ENCODE measurements around the gene C6orf58. TPM values are rescaled to one million over a fixed set of nuclear protein-coding genes. Genes with fewer than 3 reads are reported as not detected.

C6orf58 gene
- total RNA-seq, result 0.18 to 0.51 TPM (median 0.38 TPM) in 3 replicates

DNA sequence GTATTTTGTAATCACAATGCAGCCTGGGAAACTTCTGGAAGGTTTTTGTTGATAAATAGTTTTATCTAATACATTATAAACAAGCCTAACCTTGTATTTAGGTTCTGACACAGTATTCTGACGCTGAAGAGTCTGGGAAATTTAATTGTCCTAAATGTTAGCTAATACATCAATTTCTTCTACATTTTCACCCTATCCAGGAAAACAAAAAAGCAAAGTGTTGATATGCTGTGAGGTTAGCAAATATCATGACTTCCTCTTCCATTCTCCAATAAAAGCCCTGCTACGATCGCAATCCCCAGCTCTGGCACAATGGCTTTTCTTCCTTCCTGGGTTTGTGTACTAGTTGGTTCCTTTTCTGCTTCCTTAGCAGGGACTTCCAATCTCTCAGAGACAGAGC is at the start of gene C6orf58:
Gene C6orf58 (plus strand): TSS at position 301 of the 400 bp plus-strand sequence. CDS start 12 bp downstream, at position 313.
- TF ChIP-seq, protein P1, sequence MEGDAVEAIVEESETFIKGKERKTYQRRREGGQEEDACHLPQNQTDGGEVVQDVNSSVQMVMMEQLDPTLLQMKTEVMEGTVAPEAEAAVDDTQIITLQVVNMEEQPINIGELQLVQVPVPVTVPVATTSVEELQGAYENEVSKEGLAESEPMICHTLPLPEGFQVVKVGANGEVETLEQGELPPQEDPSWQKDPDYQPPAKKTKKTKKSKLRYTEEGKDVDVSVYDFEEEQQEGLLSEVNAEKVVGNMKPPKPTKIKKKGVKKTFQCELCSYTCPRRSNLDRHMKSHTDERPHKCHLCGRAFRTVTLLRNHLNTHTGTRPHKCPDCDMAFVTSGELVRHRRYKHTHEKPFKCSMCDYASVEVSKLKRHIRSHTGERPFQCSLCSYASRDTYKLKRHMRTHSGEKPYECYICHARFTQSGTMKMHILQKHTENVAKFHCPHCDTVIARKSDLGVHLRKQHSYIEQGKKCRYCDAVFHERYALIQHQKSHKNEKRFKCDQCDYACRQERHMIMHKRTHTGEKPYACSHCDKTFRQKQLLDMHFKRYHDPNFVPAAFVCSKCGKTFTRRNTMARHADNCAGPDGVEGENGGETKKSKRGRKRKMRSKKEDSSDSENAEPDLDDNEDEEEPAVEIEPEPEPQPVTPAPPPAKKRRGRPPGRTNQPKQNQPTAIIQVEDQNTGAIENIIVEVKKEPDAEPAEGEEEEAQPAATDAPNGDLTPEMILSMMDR (IDR thresholded peaks at IDR 0.05; ENCODE audit: unreplicated experiment), result no peak
- H3K9me3 Mint-ChIP-seq, result no peaks in the 10 kb centered on the region
- H3K4me1 Mint-ChIP-seq, result no peaks in the 10 kb centered on the region
- H3K27me3 Mint-ChIP-seq (ENCODE audit: low read depth), result peaks cover 14% of the 10 kb centered on the region
- H3K36me3 Mint-ChIP-seq, result no peaks in the 10 kb centered on the region
- no peak within 1 kb of the TSS for H3K27ac Mint-ChIP-seq
- DNase-seq (ENCODE audit: low spot score in 2 of 2, unreplicated experiment in 2 of 2), result no peak
- no peak within 1 kb of the TSS for H3K4me3 Mint-ChIP-seq

DNA sequence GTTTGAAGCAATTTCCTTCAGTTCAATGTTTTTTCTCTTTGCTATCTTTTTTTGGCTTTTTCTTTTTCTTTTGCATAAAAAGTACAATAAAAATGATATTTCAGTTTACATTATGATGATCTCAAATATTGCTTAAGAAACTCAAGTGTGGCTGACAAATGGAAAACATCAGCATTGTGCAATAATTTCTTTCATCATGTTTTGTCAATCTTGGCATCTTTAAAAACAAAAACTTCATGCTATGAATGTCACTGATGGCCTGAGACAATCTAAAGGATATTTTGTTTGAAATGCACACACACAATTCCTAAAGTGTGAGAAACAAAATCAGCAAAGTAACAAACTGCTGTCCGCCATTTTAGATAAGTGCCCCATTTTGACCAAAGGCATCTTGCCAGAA is 44.0 kb upstream of the C6orf58 start:
- H3K4me3 Mint-ChIP-seq, result no peak overlapping the region
- H3K27ac Mint-ChIP-seq, result no peak overlapping the region
- H3K36me3 Mint-ChIP-seq, result no peaks in the 10 kb centered on the region
- DNase-seq (ENCODE audit: low spot score in 2 of 2, unreplicated experiment in 2 of 2), result no peak
- H3K4me1 Mint-ChIP-seq, result no peaks in the 10 kb centered on the region
- TF ChIP-seq, protein P1 (IDR thresholded peaks at IDR 0.05; ENCODE audit: unreplicated experiment), result no peak
- no peaks in the 10 kb centered on the region for H3K9me3 Mint-ChIP-seq
- H3K27me3 Mint-ChIP-seq (ENCODE audit: low read depth), result peaks cover 35% of the 10 kb centered on the region

DNA sequence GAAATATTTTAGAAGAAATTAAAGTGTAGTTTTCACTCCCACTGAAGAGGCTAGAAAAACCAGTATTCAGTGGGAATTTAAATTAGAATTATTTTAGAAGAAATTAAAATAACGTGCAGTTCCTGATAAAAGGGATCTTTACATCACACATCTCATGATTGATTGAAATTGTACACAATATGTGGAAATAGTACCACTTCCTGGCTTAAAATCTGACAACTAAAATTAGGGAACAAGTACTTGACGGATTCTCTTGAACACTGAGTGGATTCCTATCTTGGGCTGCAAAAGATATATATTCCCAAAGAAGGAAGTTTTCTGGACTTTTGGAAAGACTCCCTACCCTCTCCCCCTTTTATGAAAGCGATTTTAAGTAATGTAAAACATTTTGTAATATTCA is 43.2 kb upstream of the C6orf58 start:
- Mint-ChIP-seq H3K27ac (no peak overlapping the region), H3K36me3 (no peaks in the 10 kb centered on the region), H3K27me3 (ENCODE audit: low read depth) (peaks cover 35% of the 10 kb centered on the region), H3K9me3 (no peaks in the 10 kb centered on the region), H3K4me3 (no peak overlapping the region), H3K4me1 (no peaks in the 10 kb centered on the region)
- TF ChIP-seq, protein P1 (IDR thresholded peaks at IDR 0.05; ENCODE audit: unreplicated experiment), result no peak
- DNase-seq (ENCODE audit: low spot score in 2 of 2, unreplicated experiment in 2 of 2), result no peak

DNA sequence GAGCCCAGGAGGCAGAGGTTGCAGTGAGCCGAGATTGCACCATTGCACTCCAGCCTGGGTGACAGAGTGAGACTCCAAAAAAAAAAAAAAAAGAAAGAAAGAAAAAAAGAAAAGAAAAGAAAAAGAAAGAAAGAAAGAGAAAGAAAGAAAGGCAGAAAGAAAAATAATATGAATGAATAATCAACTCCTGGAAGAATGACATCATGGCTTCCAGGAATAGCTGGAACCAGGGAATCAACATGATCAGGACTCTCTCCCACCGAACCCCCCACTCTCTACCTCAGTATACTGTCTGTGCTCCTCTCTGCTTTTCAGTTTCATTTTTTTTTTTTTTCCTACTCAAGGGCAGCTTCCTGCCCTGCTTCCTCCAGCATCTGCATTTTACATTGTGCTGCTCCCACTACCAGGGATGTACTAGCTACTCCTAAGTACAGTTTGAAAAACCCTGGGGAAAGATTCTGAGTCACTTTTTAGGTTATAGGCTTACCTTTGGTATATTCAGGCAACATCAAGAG is 38.2 kb upstream of the C6orf58 start:
- no peaks in the 10 kb centered on the region for H3K4me1 Mint-ChIP-seq
- H3K9me3 Mint-ChIP-seq, result no peaks in the 10 kb centered on the region
- TF ChIP-seq, protein P1 (IDR thresholded peaks at IDR 0.05; ENCODE audit: unreplicated experiment), result peak; percentile 2
- H3K36me3 Mint-ChIP-seq, result no peaks in the 10 kb centered on the region
- H3K4me3 Mint-ChIP-seq, result no peak overlapping the region
- H3K27me3 Mint-ChIP-seq (ENCODE audit: low read depth), result peaks cover 37% of the 10 kb centered on the region
- no peak overlapping the region for H3K27ac Mint-ChIP-seq
- DNase-seq (ENCODE audit: low spot score in 2 of 2, unreplicated experiment in 2 of 2), result no peak

DNA sequence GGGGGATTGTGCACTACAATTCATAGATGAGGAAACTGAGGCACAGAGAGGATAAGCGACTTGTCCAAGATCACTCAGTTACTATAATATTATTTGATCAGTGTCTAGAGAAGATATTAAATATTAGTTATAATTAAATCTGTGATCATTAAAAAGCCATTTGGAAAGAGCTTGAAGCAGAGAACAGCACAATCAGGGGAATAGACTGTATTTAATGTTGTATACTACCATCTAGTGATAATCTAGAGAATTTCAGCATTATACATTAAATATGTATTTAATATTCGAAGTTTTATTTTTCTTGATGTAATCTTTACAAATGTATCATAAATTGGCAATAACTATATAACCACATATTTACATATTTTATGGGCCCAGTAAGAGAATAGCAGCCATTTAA is 37.7 kb upstream of the C6orf58 start:
- H3K4me1 Mint-ChIP-seq, result no peaks in the 10 kb centered on the region
- H3K36me3 Mint-ChIP-seq, result no peaks in the 10 kb centered on the region
- H3K4me3 Mint-ChIP-seq, result no peak overlapping the region
- TF ChIP-seq, protein P1 (IDR thresholded peaks at IDR 0.05; ENCODE audit: unreplicated experiment), result peak; percentile 29
- H3K27ac Mint-ChIP-seq, result no peak overlapping the region
- no peak for DNase-seq (ENCODE audit: low spot score in 2 of 2, unreplicated experiment in 2 of 2)
- peaks cover 32% of the 10 kb centered on the region for H3K27me3 Mint-ChIP-seq (ENCODE audit: low read depth)
- no peaks in the 10 kb centered on the region for H3K9me3 Mint-ChIP-seq

DNA sequence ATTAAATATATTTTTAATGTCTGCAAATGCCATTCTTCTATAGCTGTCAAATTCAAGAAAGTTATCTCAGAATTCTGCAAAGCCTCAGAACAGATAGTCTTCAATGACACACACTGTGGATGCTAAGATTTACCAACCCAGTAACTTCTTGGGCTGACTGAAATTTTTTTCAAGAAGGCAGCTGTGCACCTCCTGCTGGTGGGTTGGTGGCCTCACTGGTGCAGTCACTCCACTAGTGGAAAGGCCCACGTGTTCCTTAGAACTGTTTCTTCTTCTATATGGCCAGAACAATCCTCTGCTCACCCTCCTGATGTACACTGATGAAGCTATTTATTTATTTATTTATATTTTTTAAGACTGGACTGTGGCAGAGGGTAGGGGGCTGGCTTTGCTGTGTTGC is 29.8 kb upstream of the C6orf58 start:
- H3K36me3 Mint-ChIP-seq, result no peaks in the 10 kb centered on the region
- H3K9me3 Mint-ChIP-seq, result no peaks in the 10 kb centered on the region
- no peak for DNase-seq (ENCODE audit: low spot score in 2 of 2, unreplicated experiment in 2 of 2)
- H3K27ac Mint-ChIP-seq, result no peak overlapping the region
- TF ChIP-seq, protein P1 (IDR thresholded peaks at IDR 0.05; ENCODE audit: unreplicated experiment), result no peak
- H3K4me3 Mint-ChIP-seq, result no peak overlapping the region
- H3K27me3 Mint-ChIP-seq (ENCODE audit: low read depth), result peaks cover 15% of the 10 kb centered on the region
- peaks cover 2% of the 10 kb centered on the region for H3K4me1 Mint-ChIP-seq
